Neutrophil (primary cell): Measurements from ENCODE around the gene MCOLN1.
"Not testable (repeated sequence)": the region's sequence is repeated elsewhere in the genome, so short reads cannot be mapped to it uniquely, and the experiment has no call there.

Experiments used
- H3K27ac ChIP-seq: fragments of 200-600 bp; sonication (generic); 2 replicates; pipeline ENCODE4 v1.5.1; 2016; ENCODE audit warnings: mild to moderate bottlenecking, moderate library complexity
- H3K27me3 ChIP-seq: fragments of 200-600 bp; sonication (generic); 2 replicates; pipeline ENCODE4 v1.6.0; 2016; ENCODE audit warnings: mild to moderate bottlenecking
- H3K36me3 ChIP-seq: fragments of 200-600 bp; sonication (generic); 2 replicates; pipeline ENCODE4 v1.5.1; 2017
- H3K4me1 ChIP-seq, 2 experiments: fragments of 200-600 bp in 1 of 2; sonication (generic) in 1 of 2; 1 replicate in 1 of 2; 2 replicates in 1 of 2; pipeline versions ENCODE4 v1.5.1 to v1.6.1; 2013 to 2016; ENCODE audit warnings: low read depth in 1 of 2, low read length in 1 of 2, mild to moderate bottlenecking in 1 of 2, moderate library complexity in 1 of 2; ENCODE audit not compliant: control insufficient read depth in 1 of 2, insufficient read depth in 1 of 2
- H3K4me3 ChIP-seq, 2 experiments: fragments of 200-600 bp in 1 of 2; sonication (generic) in 1 of 2; 1 replicate in 1 of 2; 2 replicates in 1 of 2; pipeline ENCODE4 v1.5.1; 2013 to 2016; ENCODE audit warnings: low read depth in 1 of 2, low read length in 1 of 2, mild to moderate bottlenecking in 1 of 2, moderate library complexity in 1 of 2
- H3K9me3 ChIP-seq: fragments of 200-600 bp; sonication (generic); 2 replicates; pipeline ENCODE4 v1.5.1; 2016
- CTCF ChIP-seq: fragments of 200-600 bp; sonication (generic); IDR thresholded peaks from 2 replicates; pipeline ENCODE4 v1.5.1; 2016; ENCODE audit warnings: antibody characterized with exemption

MCOLN1 gene

DNA sequence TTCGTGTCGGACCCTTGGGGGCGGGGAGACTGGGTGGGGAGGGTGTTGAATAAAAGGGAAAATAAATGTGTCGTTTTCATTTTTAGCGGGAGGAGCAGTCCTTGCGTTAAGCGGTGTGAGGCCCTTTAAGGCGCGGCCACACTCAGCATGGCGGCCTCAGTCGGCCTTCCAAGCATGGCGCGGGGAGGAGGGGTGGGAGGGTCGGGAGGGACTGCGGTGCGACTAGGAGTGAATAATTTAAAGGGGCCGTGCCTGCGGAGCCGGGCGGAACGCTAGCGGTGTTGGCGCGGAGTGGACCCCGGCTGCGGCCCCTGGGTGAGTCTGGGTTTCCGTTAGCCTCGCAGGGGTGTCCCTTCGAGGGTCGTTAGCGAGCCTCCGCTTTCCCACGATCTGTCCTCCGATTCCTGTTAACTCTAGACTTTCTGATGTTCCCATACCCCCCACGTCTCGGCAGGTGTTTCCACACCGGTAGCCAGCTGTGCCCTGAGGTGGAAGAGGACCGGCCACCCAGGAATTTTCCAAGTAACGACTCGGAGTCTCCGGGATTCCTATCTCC lies 11.6 kb downstream of the MCOLN1 start:
- Histone ChIP-seq H3K9me3 (no peaks in the 10 kb centered on the region), H3K4me3 (peak overlapping the region; percentile 91 to 99)

GRCh38 chr19:7534531-7535046 lies 12.2 kb downstream of the MCOLN1 start:
- Histone ChIP-seq H3K27ac (peak overlapping the region; percentile 76), H3K4me1 (peaks cover 37 to 38% of the 10 kb centered on the region in 2 experiments), H3K27me3 (peaks cover 17% of the 10 kb centered on the region), H3K9me3 (no peaks in the 10 kb centered on the region), H3K36me3 (peaks cover 43% of the 10 kb centered on the region), H3K4me3 (peak overlapping the region; percentile 91 to 99)
- no peak for TF ChIP-seq CTCF

More for the DNA sequence above, 11.6 kb downstream of the MCOLN1 start:
- Histone ChIP-seq H3K4me1 (peaks cover 37 to 38% of the 10 kb centered on the region in 2 experiments), H3K36me3 (peaks cover 44% of the 10 kb centered on the region), H3K27me3 (peaks cover 17% of the 10 kb centered on the region), H3K27ac (no peak overlapping the region)
- no peak for TF ChIP-seq CTCF

- Histone ChIP-seq H3K27me3 (peaks cover 17% of the 10 kb centered on the region), H3K4me3 (peak within 1 kb of the TSS; percentile 91 to 99), H3K9me3 (no peaks in the 10 kb centered on the region), H3K27ac (peak within 1 kb of the TSS; percentile 76), H3K4me1 (peaks cover 37 to 38% of the 10 kb centered on the region in 2 experiments), H3K36me3 (peaks cover 42% of the 10 kb centered on the region)
- TF ChIP-seq CTCF, result peak; percentile 6
These were observed 12.9 kb downstream of the MCOLN1 start, which contains the start of gene PNPLA6 for GRCh38 chr19:7535047-7535997. PNPLA6 (plus strand) TSS chr19:7535717; CDS start chr19:7535789, 72 bp downstream.

GRCh38 chr19:7535998-7536695 lies 13.7 kb downstream of the MCOLN1 start:
- no peak for TF ChIP-seq CTCF
- H3K27ac ChIP-seq, result peak overlapping the region; percentile 76
- peak overlapping the region; percentile 91 to 99 for H3K4me3 ChIP-seq

DNA sequence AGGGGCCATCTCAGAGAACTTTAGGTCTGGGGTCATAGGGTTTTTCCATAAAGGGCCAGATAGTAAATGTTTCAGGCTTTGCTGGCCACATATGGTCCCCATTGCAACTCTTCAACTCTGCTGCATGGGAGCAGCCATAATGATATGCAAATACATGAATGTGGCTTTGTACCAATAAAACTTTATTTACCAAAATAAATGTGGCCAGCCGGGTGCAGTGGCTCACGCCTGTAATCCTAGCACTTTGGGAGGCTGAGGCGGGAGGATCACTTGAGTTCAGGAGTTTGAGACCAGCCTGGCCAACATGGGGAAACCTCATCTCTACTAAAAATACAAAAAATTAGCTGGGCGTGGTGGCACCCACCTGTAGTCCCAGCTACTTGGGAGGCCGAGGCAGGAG lies 16.6 kb downstream of the MCOLN1 start:
- not testable (repeated sequence) for H3K9me3 ChIP-seq, H3K27me3 ChIP-seq, H3K27ac ChIP-seq, H3K4me3 ChIP-seq
- peaks cover 57% of the 10 kb centered on the region for H3K36me3 ChIP-seq
- H3K4me1 ChIP-seq, result peaks cover 42 to 47% of the 10 kb centered on the region in 2 experiments

More at GRCh38 chr19:7535998-7536695, 13.7 kb downstream of the MCOLN1 start:
- peaks cover 47% of the 10 kb centered on the region for H3K36me3 ChIP-seq
- H3K27me3 ChIP-seq, result peaks cover 17% of the 10 kb centered on the region
- no peaks in the 10 kb centered on the region for H3K9me3 ChIP-seq
- H3K4me1 ChIP-seq, result peaks cover 37 to 38% of the 10 kb centered on the region in 2 experiments
